T47D (cell line): ENCODE data around the gene RAET1G.
A peak's percentile ranks its signal among the peaks of the same experiment; 100 is the strongest.
"Not testable (repeated sequence)": the region's sequence is repeated elsewhere in the genome, so short reads cannot be mapped to it uniquely, and the experiment has no call there.

ENCODE experiments used
- DNase-seq, 2 experiments: peaks; one replicate each; pipeline versions ENCODE4 v3.0.0 to v3.0.0-alpha.2; 2011 to 2012; ENCODE audit warnings: low read depth in 1 of 2, low spot score in 1 of 2
- JUND ChIP-seq: IDR thresholded peaks from 2 replicates; pipeline ENCODE4 v1.6.1; 2012; ENCODE audit warnings: low read depth
- in situ Hi-C: cut with HindIII; loops from 2 replicates; pipeline ENCODE4 v1.10.0; 2016; ENCODE audit warnings: low sequenced_read_pairs, low pct_unique_long_range_greater_than_20kb

Gene RAET1G

DNA sequence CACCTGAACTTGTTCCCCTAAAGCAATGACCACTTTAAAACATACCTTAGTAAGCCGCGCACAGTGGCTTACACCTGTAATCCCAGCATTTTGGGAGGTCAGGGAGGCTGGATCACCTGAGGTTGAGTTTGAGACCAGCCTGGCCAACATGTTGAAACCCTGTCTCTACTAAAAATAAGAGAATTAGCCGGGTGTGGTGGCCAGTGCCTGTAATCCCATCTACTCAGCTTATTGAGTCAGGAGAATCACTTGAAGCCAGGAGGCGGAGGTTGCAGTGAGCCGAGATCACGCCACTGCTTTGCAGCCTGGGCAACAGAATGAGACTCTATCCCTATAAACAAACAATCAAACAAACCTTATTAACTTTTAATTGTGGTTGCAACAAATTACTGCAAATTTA is 23.4 kb downstream of the RAET1G start:
- no peak for TF ChIP-seq JUND
- in situ Hi-C loops, result no loop called here
- no peak for DNase-seq

DNA sequence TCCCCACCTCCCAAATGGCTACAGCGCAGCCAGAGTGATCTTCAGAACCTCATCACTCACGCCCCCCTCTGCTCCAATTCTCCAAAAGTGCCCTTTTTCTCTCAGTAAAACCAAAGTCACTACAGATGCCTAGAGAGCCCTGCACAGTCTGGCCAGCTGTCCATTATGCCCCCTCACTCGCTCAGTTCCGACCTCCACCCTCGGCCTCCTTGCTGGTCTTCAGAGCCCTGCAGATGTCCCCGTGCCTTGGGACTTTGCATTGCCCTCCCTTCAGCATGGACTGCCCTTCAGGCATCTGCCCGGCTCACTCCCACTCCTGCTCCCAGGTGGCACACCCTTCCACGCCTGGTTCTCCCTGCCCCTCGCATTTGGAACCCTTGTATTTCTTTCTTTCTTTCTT is 24.0 kb downstream of the RAET1G start:
- no peak for TF ChIP-seq JUND
- in situ Hi-C loops, result no loop called here
- DNase-seq, result no peak

DNA sequence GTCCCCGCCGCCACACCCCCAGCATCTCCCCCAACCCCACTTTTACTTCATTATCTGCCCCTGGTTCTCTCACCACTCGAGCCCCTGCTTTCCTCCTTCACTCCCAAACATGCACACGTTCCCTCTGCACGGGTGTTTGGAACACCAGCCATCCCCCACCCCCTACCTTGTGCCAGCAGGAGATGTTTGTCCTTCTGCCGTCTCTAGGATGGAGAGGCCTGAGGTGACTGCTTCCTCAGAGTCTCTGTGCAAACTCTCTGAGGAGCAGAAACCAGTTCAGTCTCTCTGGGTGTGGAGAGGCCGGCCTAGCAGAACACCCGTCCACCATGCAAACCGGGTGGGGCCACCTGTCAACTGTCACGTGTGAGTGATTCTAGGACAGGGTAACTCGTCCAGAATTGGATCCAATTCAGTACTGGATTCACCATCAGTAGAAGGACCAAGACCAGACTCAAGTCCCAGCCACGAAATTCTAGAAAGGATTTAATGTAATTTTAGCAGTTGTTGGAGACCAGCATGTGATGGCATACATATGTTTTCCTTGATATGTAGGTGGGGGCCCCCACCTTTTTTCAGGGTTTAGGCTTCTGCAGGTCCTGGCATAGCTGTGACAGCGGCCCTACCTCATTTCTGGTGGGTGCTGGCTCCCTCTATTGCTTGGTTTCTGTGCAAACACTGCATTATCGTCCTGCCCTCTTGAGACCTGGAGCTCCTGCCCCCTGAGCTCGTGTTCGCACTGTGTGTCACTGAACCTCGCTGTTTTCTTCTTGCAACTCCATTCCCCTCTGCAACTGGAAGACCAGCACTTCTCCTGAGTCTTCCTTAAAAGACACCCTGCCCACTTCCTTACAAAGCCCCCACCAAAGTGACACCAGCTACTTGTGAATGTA is 24.8 kb downstream of the RAET1G start, which contains the start of gene RAET1E:
Gene RAET1E, minus strand, starts transcription at position 259 of the 890 bp plus-strand sequence. CDS start 7,212 bp downstream, outside the sequence.
- in situ Hi-C loops, result no loop called here
- DNase-seq, result peak in 1 of 2 experiments; percentile 24
- TF ChIP-seq JUND, result no peak

DNA sequence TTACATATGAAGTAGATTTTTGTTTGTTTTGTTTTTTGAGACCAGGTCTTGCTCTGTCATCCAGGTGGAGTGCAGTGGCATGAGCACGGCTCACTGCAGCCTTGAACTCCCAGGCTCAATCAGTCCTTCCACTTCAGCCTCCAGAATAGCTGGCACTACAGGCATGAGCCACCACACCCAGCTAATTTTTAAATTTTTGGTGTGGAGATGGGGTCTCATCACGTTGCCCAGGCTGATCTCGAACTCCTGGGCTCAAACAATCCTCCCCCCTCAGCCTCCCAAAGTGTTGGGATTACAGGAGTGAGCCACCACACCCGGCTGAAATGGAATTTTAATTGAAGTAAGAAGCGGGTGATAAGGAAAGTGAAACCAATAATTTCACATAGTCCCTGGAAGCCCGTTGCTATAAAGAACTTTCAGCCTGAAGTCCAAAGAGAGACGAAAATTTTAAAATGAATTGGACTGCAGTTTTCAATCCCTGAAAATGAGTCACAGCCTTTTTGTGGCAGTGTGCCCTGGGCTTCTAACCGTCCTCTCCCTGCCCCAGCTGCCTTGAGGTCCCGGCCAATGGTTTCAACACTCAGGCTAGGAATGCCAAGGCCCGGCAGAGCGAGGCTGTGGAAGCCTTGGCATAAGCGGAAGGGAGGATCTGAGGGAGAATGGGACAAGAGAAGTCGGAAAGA is 25.8 kb downstream of the RAET1G start:
- in situ Hi-C loops, result no loop called here
- DNase-seq, result peak; percentile 37 to 57
- no peak for TF ChIP-seq JUND

DNA sequence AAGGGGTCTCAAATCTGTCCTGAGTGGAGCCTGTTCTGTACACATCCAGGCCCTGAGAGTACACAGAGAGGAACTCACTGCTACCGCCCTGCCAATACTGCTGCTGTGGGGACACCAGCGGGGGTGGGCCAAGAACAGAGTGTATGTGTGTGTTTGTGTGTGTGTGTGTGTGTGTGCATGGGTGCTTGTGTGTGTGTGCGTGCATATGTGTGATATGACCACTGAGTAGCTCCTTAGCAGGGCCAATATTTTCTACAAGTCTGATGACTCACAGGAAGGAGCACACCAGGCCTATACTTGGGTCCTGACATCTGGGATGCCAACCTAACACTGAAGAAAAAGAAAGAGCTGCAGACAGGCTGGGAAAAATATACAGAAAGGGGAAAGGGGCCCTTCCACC is 26.4 kb downstream of the RAET1G start:
- in situ Hi-C loops, result no loop called here
- TF ChIP-seq JUND, result no peak
- DNase-seq, result no peak

DNA sequence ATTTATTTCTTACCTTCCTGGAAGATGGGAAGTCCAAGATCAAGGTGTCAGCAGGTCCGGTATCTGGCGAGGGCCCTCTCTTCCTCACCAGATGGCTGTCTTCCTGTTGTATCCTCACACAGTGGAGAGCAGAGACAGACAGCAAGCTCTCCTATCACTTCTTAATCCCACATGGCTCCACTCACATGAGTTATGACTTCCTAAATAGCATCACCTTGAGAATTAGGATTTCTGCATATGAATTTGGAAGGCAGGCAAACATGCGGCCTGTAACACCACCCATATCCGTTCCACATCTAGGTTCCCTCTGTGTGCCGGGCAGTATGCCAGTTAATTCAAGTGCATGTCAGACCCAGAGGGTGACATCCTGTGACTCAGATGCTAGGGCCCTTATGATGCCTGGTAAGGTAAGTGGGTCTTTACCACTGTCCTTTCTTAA is 27.1 kb downstream of the RAET1G start:
- in situ Hi-C loops, result no loop called here
- TF ChIP-seq JUND, result no peak
- peak in 1 of 2 experiments; percentile 41 for DNase-seq

DNA sequence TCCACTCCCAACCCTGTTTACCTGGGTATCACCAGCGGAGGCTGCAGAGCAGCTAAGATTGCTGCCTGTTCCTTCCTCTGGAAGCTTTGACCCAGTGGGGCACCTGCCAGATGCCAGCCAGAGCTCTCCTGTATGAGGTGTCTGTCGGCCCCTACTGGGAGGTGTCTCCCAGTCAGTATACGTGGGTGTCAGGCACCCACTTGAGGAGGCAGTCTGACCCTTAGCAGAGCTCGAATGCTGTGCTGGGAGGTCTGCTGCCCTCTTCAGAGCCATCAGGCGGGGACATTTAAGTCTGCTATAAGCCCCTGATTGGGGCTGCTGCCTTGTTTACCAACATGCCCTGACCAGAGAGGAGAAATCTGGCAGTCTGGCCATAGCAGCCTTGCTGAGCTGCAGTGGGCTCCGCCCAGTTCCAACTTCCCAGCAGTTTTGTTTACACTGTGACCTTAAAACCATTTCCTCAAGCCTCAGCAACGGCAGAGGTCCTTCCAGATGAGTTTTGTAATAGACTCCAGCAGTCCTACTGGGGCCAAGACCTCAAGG is 27.8 kb downstream of the RAET1G start:
- in situ Hi-C loops, result no loop called here
- peak in 1 of 2 experiments; percentile 55 for DNase-seq
- TF ChIP-seq JUND, result no peak

DNA sequence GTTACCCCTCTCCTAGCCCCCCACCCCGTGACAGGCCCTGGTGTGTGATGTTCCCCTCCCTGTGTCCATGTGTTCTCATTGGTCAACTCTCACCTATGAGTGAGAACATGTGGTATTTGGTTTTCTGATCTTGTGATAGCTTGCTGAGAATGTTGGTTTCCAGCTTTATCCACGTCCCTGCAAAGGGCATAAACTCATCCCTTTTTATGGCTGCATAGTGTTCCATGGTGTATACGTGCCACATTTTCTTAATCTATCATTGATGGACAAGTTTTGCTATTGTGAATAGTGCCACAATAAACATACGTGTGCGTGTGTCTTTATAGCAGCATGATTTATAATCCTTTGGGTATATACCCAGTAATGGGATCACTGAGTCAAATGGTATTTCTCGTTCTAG is 31.1 kb downstream of the RAET1G start:
- DNase-seq, in situ Hi-C loops: not testable (repeated sequence)

DNA sequence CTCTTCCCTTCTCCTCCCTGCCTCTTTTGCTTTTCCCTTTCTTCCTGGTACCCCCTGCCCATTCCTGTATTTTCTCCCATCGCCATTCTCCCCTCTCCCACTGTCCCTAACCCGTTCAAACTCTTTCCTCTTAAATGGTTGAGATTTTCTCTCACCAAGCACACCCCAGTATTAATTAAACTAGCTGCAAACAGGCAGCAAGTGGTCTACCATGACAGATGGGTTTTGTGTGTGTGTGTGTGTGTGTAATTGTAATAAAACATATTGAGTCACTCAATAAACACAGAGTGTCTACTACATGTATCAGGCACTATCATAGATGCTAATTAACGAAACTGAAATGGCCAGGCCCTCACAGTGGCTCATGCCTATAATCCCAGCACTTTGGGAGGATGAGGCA is 31.7 kb downstream of the RAET1G start:
- DNase-seq, result no peak
- no peak for TF ChIP-seq JUND
- in situ Hi-C loops, result no loop called here

DNA sequence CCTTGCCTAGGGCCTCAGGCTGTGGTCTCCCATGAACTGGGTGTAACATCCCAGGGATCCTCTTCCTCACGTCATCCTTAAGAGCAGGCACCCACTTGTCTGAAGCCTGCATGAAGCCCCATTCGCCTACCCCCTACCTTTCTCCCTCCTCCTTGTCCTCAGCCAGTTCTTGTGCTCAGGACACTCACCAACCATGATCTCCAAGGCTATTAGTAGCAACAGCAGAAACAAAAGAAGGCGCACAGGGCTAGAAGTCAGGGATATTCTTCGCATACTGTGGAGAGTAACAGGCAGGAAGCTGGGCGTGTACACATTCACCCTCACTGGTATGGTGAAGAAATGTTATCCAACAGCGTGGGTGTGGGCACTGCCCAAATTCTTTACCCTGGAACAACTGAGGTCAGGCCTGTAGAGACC is 32.3 kb downstream of the RAET1G start:
- no peak for TF ChIP-seq JUND
- no peak for DNase-seq
- in situ Hi-C loops, result no loop called here

DNA sequence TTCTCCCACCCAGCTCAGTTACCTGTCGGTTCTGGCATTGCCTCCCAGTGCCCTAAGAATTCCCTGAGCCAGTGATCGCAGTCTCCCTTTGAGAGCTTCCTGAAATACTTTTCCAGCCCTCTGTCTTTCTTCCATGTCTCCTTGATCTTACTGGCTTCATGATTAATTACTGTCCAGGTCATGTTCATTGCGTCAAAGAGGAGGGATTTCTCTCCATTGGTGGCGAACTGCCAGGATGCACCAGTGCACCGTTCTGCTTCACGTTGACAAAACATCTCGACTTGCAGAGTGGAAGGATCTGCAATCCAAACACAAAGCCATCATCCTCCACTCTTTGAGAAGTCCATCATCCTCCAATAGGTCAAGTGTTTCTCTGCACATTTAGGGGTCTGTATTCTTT is 33.6 kb downstream of the RAET1G start:
- in situ Hi-C loops, result no loop called here
- TF ChIP-seq JUND, result no peak
- DNase-seq, result no peak

DNA sequence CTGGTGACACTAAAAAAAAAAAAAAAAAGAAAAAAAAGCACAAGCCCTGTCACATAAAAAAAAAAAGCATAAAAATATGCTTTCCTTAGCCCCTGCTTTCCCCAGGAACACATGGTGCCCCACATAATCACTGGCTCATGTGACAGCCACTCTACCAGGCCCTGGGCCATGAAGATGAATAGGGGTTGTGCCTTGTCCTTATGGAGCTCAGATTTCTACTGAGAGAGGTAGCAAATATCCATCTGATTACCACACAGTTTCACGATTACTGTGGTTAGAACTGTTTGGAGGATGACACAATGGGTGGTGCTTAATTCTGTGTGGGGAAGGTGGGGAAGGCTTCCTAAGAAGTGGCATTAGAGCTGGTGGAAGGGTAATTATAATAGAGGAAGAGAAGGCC is 34.3 kb downstream of the RAET1G start:
- TF ChIP-seq JUND, result no peak
- in situ Hi-C loops, result no loop called here
- DNase-seq, result no peak

DNA sequence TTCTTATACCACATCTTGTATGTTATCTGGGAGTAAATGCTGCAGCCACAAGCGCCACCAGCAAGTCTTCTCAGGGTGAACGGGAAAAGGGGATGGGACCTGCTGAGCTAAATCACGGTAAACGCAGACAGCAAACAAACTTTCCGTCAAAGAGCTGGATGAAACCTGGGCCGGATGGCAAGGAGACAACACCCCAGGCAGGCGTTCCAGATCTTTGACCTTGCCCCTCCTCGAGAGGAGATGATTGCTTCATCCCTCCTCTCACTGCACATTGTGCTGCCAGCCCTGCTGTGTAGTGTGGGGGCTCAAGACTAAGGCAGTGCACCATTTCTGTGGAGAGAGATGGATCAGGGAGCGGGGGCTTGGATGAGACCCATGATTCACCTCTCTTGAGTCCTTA is 34.8 kb downstream of the RAET1G start:
- in situ Hi-C loops, result no loop called here
- no peak for TF ChIP-seq JUND
- no peak for DNase-seq
